EH (cell line): ENCODE results near the gene AKIRIN2.

Source experiments
- DNase-seq: peaks from one replicate; pipeline ENCODE4 v3.0.0-alpha.2; 2015; ENCODE audit warnings: low read depth

AKIRIN2 gene

DNA sequence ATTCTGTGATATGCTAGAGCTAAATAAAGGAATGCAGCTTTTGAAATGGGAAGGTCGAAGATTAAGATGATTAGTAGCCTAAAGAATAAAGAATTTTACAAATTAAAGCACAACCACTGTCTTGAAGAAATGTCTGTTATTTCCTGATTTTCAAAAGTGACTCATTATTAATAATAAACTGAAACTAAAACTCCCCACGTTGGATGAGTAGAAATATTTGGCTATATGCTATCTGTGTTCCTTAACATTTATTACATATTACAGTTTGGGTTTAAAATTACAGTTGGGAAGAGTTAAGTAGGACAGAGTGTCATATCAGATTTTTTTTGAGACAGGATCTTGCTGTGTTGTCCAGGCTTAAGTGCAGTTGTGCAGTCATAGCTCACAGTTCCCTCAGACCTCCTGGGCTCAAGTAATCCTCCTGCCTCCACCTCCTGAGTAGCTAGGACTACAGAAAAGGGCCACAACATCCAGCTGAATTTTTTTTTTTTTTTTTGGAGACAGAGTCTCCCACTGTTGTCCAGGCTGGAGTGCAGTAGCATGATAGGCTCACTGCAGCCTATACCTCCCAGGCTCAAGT, 47.1 kb downstream of the AKIRIN2 start:
- DNase-seq, result peak; percentile 50

DNA sequence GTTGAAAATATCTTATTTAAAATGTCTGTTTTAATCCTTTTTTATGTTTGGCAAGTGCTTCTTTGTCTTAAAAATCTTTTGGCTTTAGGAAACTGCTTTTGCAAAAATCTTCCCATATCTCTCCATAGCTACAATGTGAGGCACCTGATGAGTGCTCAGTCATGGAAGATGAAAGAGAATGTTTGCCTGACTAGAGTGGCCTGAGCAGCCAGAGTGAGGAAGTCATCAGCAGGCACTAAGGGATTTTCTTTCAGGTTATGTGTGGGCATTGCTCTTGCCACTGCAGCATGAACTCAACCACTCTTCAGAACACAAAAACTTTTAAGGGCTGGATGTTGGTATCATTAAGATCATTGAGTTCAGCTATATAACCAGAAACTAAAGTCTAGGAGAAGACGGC, 47.9 kb downstream of the AKIRIN2 start:
- DNase-seq, result no peak

DNA sequence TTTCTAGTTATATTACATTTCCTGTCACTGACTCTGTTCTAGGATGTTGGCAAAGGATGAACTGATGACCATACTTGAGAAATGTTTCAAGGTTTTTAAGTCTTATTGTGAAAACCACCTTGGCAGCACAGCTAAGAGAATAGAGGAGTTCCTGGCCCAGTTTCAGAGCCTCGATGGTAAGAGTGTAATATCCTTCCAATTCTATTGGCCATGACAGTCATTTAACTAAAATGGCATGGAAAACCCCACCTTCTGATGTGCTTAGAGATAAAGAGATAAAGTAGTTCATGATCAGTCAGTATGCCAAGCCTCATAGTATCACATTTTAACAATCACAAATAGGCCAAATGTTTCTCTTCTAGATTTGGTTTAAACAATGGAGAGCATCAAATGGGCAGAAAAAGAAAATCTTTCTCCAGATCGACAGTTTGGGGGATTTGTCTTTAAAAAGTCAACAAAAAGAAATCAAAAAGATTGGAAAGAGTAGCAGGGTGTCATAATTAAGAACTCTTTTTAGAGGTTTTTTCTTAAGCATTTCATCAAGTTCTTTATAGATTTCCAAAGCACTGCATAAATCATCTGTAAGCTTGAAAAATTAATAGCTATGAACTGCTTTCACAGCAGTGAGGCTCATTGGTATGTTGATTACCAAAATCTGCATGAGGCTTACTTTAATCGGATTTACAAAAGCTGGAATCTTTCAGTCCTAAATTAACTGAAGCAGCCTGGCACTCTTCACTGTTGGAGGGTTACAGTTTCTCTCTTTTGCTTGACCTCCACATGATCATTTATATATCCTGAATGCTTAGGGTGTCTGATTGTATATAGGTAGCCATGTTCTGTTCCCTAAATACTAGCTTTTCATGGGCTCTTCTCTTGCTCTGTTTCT, 48.7 kb downstream of the AKIRIN2 start:
- no peak for DNase-seq

- DNase-seq, result no peak
These were observed 57.0 kb downstream of the AKIRIN2 start for GRCh38 chr6:87645080-87645479.

- no peak for DNase-seq
These were observed 60.9 kb downstream of the AKIRIN2 start for GRCh38 chr6:87641065-87641692.

DNA sequence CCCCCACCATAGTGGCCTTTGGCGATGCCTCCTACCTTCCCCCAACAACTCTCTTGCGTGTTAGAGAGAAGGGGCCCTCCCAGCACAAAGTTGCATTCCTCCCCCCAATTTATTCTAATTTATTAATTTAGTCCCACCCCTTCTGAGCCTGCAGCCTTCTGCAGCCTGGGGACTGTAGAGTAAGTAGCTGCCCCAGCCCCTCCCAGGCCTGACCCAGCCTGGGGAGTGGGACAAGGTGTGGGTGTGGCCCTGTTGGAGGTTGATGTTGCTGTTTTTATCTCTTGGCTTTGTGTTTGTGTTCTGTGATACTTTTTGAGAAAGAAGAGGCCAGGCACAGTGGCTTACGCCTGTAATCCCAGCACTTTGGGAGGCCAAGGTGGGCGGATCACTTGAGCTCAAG, 62.7 kb downstream of the AKIRIN2 start:
- no peak for DNase-seq

DNA sequence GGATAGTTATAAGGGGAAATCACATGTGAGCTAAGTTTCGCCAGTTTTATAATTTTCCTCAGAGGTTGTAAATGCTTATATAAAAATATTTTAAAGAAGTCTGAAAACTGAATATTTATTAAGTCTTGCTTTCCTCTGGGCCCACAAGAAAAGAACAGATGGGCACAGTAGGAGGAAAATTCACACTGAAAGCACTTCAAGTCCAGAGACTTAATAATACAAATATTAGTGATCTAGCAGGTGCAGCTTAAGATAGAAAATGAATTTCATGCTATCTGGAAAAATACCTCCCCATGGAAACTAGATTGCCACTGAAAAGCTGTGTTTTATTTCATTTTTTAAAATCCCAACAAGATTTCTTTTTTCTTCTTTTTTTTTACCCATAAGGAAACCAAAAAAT, 64.9 kb downstream of the AKIRIN2 start:
- DNase-seq, result no peak

DNA sequence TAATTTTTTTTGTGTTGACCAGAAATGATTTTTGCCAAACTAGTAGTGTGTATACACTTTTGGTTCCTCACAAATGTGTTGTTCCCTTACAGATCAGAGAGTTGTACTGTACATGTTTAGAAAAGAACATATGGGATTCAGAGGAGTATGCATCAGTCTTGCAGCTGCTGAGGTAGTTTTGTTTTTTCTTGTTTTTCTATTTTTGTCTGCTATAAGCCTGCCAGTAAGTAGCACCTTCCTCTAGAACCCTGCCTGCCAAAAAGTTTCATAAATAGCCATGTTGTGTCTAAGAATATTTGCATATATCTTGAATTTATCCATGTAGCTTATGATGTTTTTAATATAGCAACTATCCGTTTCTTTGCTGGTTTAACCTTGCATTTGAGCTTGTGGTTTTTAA, 65.7 kb downstream of the AKIRIN2 start:
- DNase-seq, result no peak

- no peak for DNase-seq
These were observed 68.2 kb downstream of the AKIRIN2 start for GRCh38 chr6:87633851-87634250.

GRCh38 chr6:87630746-87631145, 71.3 kb downstream of the AKIRIN2 start:
- DNase-seq, result no peak

DNA sequence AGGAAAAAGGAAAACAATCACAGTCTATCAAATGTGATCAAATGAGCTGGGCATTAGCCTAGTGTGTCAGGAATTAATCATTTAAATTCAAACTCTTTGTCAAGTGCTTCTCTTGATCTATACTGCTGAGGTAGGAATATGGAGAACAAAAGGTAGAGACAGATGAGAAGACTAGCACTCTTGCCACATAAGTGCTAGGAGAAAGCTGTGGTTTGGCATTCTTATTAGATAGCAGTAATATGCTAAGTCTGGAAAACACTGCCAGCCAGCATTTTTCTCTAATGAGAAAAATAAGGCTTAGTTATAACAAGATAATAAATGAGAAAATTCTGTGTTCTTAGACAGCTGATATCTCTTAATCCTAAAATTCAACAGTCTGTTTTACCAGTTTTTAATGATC, 73.2 kb downstream of the AKIRIN2 start:
- peak; percentile 25 for DNase-seq

- DNase-seq, result no peak
These were observed 73.6 kb downstream of the AKIRIN2 start for GRCh38 chr6:87628424-87628823.
